GM23338 (cell line): ENCODE results near the gene TCF12. TPM values are rescaled to one million over a fixed set of nuclear protein-coding genes. Genes with fewer than 3 reads are reported as not detected.

Experiments
- ATAC-seq: fragments of 200-7000 bp; cut with Tn5 transposase; 3 replicates; pipeline ENCODE4 v1.9.1; 2020
- DNase-seq: peaks from one replicate; pipeline ENCODE4 v3.0.0-alpha.2; 2015; ENCODE audit warnings: low spot score
- H2AFZ ChIP-seq: fragments of 200-600 bp; sonication (generic); 2 replicates; pipeline ENCODE4 v1.8.0; 2016; ENCODE audit warnings: antibody characterized with exemption, mild to moderate bottlenecking, moderate library complexity
- H3F3A ChIP-seq: fragments of 200-600 bp; sonication (generic); replicated peaks from 2 replicates; pipeline ENCODE4 v1.8.0; 2017; ENCODE audit warnings: antibody characterized with exemption, mixed run types, low read depth
- H3K27ac ChIP-seq: fragments of 200-600 bp; sonication (generic); 2 replicates; pipeline ENCODE4 v1.6.1; 2016; ENCODE audit warnings: low read depth
- H3K27me3 ChIP-seq: fragments of 200-600 bp; sonication (generic); 2 replicates; pipeline ENCODE4 v1.8.0; 2016; ENCODE audit warnings: mild to moderate bottlenecking, mixed run types, moderate library complexity; ENCODE audit not compliant: insufficient read depth
- H3K36me3 ChIP-seq: fragments of 200-600 bp; sonication (generic); 2 replicates; pipeline ENCODE4 v1.8.0; 2016; ENCODE audit warnings: mild to moderate bottlenecking; ENCODE audit not compliant: insufficient read depth
- H3K4me1 ChIP-seq: fragments of 200-600 bp; sonication (generic); 2 replicates; pipeline ENCODE4 v1.8.0; 2016; ENCODE audit warnings: mild to moderate bottlenecking, moderate library complexity; ENCODE audit not compliant: insufficient read depth
- H3K4me2 ChIP-seq: fragments of 200-600 bp; sonication (generic); 2 replicates; pipeline ENCODE4 v1.7.1; 2017; ENCODE audit warnings: mixed run types
- H3K4me3 ChIP-seq: fragments of 200-600 bp; sonication (generic); 2 replicates; pipeline ENCODE4 v1.6.1; 2016; ENCODE audit warnings: mixed run types
- H3K79me2 ChIP-seq: fragments of 200-600 bp; sonication (generic); replicated peaks from 2 replicates; pipeline ENCODE4 v1.8.0; 2017; ENCODE audit warnings: mild to moderate bottlenecking; ENCODE audit not compliant: insufficient read depth
- H3K9me2 ChIP-seq: fragments of 200-600 bp; sonication (generic); 2 replicates; pipeline ENCODE4 v1.8.0; 2017; ENCODE audit not compliant: insufficient read depth
- H4K20me1 ChIP-seq: fragments of 200-600 bp; sonication (generic); replicated peaks from 2 replicates; pipeline ENCODE4 v1.8.0; 2017; ENCODE audit warnings: mild to moderate bottlenecking; ENCODE audit not compliant: insufficient read depth
- H3K27ac Mint-ChIP-seq: 2 replicates; pipeline ENCODE4 v1.8.0; 2020; ENCODE audit warnings: inconsistent platforms, mild to moderate bottlenecking, moderate library complexity, mixed read lengths
- H3K27me3 Mint-ChIP-seq: 3 replicates; pipeline ENCODE4 v1.8.0; 2022; ENCODE audit warnings: low read depth, mild to moderate bottlenecking, moderate library complexity, mixed read lengths, inconsistent platforms; ENCODE audit not compliant: insufficient read depth, poor library complexity
- H3K36me3 Mint-ChIP-seq: 3 replicates; pipeline ENCODE4 v1.8.0; 2021; ENCODE audit warnings: low read depth, mild to moderate bottlenecking, inconsistent platforms, moderate library complexity, mixed read lengths
- H3K4me1 Mint-ChIP-seq: 3 replicates; pipeline ENCODE4 v1.8.0; 2020; ENCODE audit warnings: mild to moderate bottlenecking, inconsistent platforms, mixed read lengths
- H3K4me3 Mint-ChIP-seq: 3 replicates; pipeline ENCODE4 v1.8.0; 2021; ENCODE audit warnings: moderate library complexity, mild to moderate bottlenecking, inconsistent platforms, mixed read lengths
- H3K9me3 Mint-ChIP-seq: 3 replicates; pipeline ENCODE4 v1.8.0; 2020; ENCODE audit warnings: moderate library complexity, mild to moderate bottlenecking, inconsistent platforms, mixed read lengths
- EZH2 ChIP-seq: fragments of 200-600 bp; sonication (generic); IDR thresholded peaks from one replicate; pipeline ENCODE4 v1.8.0; 2017; ENCODE audit warnings: antibody characterized with exemption, mild to moderate bottlenecking, low read depth; ENCODE audit not compliant: unreplicated experiment
- JUNB ChIP-seq: IDR thresholded peaks from one replicate; pipeline ENCODE4 v1.6.1; 2016; ENCODE audit warnings: antibody characterized with exemption; ENCODE audit not compliant: unreplicated experiment
- POLR2AphosphoS5 ChIP-seq: IDR thresholded peaks from 2 replicates; pipeline ENCODE4 v1.6.1; 2016; ENCODE audit warnings: antibody characterized with exemption, low read depth
- ZNF114 ChIP-seq: fragments of 250-450 bp; sonication (Bioruptor Pico); IDR thresholded peaks from 2 replicates; pipeline ENCODE4 v1.5.0; 2020; ENCODE audit warnings: mild to moderate bottlenecking, moderate library complexity
- polyA plus RNA-seq: library from polyadenylated mRNA; unstranded; fragments of >200 nt; fragmentation: Nextera tagmentation; extraction: Ambion mirVana; gene quantifications from 2 replicates; pipeline ENCODE4 v1.2.1, GENCODE V29; 2016
- total RNA-seq: library from RNA; depleted of rRNA; stranded (reverse); fragments of >200 nt; shearing (Covaris generic); gene quantifications from 2 replicates; pipeline ENCODE4 v1.2.3, GENCODE V29; 2014
- TF ChIP-seq, protein P1 (sequence below): IDR thresholded peaks from one replicate; pipeline ENCODE4 v1.6.1; 2018; ENCODE audit warnings: antibody characterized with exemption; ENCODE audit not compliant: unreplicated experiment

The TCF12 gene
- total and polyA plus RNA-seq, 2 experiments from 2014 or later = 27.6 to 104 TPM

DNA sequence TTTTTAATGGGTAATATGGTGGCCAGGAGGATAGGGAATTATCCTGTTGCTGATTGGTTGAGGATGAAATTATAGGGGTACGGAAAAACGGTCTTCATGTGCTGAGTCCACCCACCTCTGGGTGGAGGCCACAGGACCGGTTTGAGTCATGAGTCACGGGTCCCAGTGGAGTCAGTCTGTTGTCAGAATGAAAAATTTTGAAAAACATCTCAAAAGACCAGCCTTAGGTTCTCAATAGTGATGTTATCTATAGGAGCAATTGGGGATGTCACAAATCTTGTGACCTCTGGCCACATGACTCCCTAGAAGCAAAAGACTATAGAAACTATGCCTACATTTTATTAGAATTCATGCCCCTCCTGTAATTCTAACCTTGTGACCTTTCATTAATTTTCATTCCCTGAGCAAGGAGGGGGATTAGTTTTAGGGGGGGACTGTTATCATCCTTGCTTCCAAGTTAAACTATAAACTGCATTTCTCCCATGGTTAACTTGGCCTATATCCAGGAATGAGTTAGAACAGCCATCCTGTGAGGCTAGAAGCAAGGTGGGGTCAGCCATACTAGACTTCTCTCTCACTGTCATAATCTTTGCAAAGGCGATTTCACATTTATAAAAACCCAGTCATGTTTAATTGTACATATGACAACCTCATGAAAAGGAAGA is 101.2 kb downstream of the TCF12 start (continued):
- TF ChIP-seq, protein P1, sequence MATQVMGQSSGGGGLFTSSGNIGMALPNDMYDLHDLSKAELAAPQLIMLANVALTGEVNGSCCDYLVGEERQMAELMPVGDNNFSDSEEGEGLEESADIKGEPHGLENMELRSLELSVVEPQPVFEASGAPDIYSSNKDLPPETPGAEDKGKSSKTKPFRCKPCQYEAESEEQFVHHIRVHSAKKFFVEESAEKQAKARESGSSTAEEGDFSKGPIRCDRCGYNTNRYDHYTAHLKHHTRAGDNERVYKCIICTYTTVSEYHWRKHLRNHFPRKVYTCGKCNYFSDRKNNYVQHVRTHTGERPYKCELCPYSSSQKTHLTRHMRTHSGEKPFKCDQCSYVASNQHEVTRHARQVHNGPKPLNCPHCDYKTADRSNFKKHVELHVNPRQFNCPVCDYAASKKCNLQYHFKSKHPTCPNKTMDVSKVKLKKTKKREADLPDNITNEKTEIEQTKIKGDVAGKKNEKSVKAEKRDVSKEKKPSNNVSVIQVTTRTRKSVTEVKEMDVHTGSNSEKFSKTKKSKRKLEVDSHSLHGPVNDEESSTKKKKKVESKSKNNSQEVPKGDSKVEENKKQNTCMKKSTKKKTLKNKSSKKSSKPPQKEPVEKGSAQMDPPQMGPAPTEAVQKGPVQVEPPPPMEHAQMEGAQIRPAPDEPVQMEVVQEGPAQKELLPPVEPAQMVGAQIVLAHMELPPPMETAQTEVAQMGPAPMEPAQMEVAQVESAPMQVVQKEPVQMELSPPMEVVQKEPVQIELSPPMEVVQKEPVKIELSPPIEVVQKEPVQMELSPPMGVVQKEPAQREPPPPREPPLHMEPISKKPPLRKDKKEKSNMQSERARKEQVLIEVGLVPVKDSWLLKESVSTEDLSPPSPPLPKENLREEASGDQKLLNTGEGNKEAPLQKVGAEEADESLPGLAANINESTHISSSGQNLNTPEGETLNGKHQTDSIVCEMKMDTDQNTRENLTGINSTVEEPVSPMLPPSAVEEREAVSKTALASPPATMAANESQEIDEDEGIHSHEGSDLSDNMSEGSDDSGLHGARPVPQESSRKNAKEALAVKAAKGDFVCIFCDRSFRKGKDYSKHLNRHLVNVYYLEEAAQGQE = no peak

DNA sequence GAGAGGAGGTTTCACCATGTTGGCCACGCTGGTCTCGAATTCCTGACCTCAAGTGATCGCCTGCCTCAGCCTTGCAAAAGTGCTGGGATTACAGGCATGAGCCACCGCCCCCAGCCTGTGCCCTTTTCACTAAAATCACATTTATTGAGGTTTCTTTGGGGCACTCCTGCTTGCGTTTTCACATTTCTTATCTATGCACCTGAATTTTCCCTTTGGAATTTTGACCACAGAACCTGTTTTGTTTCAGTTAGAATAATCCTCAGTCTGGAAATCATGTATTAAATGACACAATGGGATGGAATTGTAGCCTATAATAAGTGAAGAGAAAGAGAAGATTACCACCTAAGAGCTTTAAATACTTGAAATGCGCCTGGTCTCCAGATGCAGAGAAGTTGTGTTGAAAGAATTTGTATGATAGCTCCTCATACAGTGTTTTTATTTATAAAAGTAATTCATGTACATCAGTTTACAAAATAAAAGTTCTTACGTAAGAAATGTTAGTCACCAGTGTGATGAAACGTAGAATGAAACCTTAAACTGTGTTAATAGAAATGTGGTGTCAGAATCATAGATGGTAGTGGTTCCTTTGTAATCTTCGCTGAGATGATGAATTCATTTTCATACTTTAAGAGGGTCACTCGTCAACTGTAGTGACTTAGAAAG is 107.0 kb downstream of the TCF12 start:
- peaks cover 12% of the 10 kb centered on the region for H3K4me1 Mint-ChIP-seq
- Histone ChIP-seq H3K4me3 (no peak overlapping the region), H3K36me3 (peaks cover 8% of the 10 kb centered on the region), H4K20me1 (peaks cover 14% of the 10 kb centered on the region; the same call in 1 of the 2 replicates), H3K79me2 (peaks cover 100% of the 10 kb centered on the region), H3F3A (no peaks in the 10 kb centered on the region; the same call in 1 of the 2 replicates), H3K9me2 (no peaks in the 10 kb centered on the region), H3K4me2 (0 out of 2 replicates have a peak overlapping the region, but pooled peaks have one; percentile 28), H3K4me1 (0 out of 2 replicates have a peak, but pooled peaks cover 6% of the 10 kb centered on the region), H2AFZ (no peak overlapping the region), H3K27ac (no peak overlapping the region), H3K27me3 (no peaks in the 10 kb centered on the region)
- peak; percentile 41 for ATAC-seq
- H3K27ac Mint-ChIP-seq = no peak overlapping the region; the same call in 1 of the 2 replicates
- H3K36me3 Mint-ChIP-seq = peaks cover 27% of the 10 kb centered on the region
- peaks cover 4% of the 10 kb centered on the region for H3K27me3 Mint-ChIP-seq
- TF ChIP-seq POLR2AphosphoS5 = no peak
- no peak for TF ChIP-seq JUNB
- no peak for TF ChIP-seq EZH2
- no peak for TF ChIP-seq ZNF114 (CRISPR knock-in tag)
- TF ChIP-seq, protein P1 = no peak
- H3K9me3 Mint-ChIP-seq = peaks cover 22% of the 10 kb centered on the region
- no peak overlapping the region for H3K4me3 Mint-ChIP-seq
- no peak for DNase-seq
